Gastrocnemius medialis (tissue), 4 donors: ENCODE measurements around the gene SEMA3C. TPM values are rescaled to one million over a fixed set of nuclear protein-coding genes. Genes with fewer than 3 reads are reported as not detected.
A peak's percentile ranks its signal among the peaks of the same experiment; 100 is the strongest.

Experiments
- ATAC-seq, 2 donors: fragments of 150-250 bp; one replicate each; pipeline ENCODE4 v1.9.1; 2016
- DNase-seq, 2 donors: peaks; one replicate each; pipeline ENCODE4 v3.0.0-alpha.2; 2019
- H3K27ac ChIP-seq, 4 donors: fragments of 200-600 bp; sonication (generic); 1 replicate in 1 of 4; 2 replicates in 3 of 4; pipeline ENCODE4 v1.5.1; 2016 to 2018; ENCODE audit warnings: mild to moderate bottlenecking in 2 of 4, moderate library complexity in 1 of 4
- H3K27me3 ChIP-seq, 3 donors: fragments of 200-600 bp; sonication (generic) in 2 of 3; 1 replicate in 1 of 3; 2 replicates in 2 of 3; pipeline versions ENCODE4 v1.5.1 to v1.6.0; 2016 to 2019; ENCODE audit warnings: mild to moderate bottlenecking in 1 of 3, moderate library complexity in 1 of 3
- H3K36me3 ChIP-seq, 2 donors: fragments of 200-600 bp; sonication (generic) in 1 of 2; one replicate each; pipeline ENCODE4 v1.5.1; 2017 to 2018
- H3K4me1 ChIP-seq, 2 donors: fragments of 200-600 bp; sonication (generic) in 1 of 2; one replicate each; pipeline ENCODE4 v1.5.1; 2016 to 2017; ENCODE audit warnings: mild to moderate bottlenecking in 2 of 2
- H3K4me3 ChIP-seq, 4 donors: fragments of 200-600 bp; sonication (generic) in 3 of 4; 1 replicate in 1 of 4; 2 replicates in 3 of 4; pipeline ENCODE4 v1.5.1; 2016 to 2019; ENCODE audit warnings: mild to moderate bottlenecking in 2 of 4
- H3K9me3 ChIP-seq, 3 donors: fragments of 200-600 bp; sonication (generic) in 2 of 3; 1 replicate in 1 of 3; 2 replicates in 2 of 3; pipeline ENCODE4 v1.5.1; 2016 to 2019
- POLR2A ChIP-seq, 2 donors: fragments of 450-650 bp; IDR thresholded peaks; one replicate each; pipeline ENCODE4 v1.6.1; 2017; ENCODE audit warnings: antibody characterized with exemption in 2 of 2, mild to moderate bottlenecking in 2 of 2, moderate library complexity in 2 of 2
- in situ Hi-C, 4 donors: fragments of 200-750 bp; cut with MboI; loops; one replicate each; pipeline versions ENCODE4 v1.15.0 to v1.8.0; 2017; ENCODE audit warnings: low sequenced_read_pairs in 4 of 4
- intact Hi-C: fragments of 100-400 bp; cut with DNase I; formaldehyde crosslinking; loops from one replicate; pipeline ENCODE4 v1.15.1; 2023; ENCODE audit warnings: low total_unique reads
- total RNA-seq, 4 donors: library from RNA; depleted of rRNA; stranded (reverse); fragments of >200 nt; gene quantifications; one replicate each; pipeline versions ENCODE4 v1.1.0 to v1.2.3, GENCODE V29; 2016
- TF ChIP-seq, protein P1 (sequence below), 5 experiments: fragments of 450-650 bp in 3 of 5; fragments of 200-600 bp in 2 of 5; sonication (generic) in 2 of 5; IDR thresholded peaks in 4 of 5; conservative IDR thresholded peaks in 1 of 5; 1 replicate in 4 of 5; 2 replicates in 1 of 5; pipeline ENCODE4 v1.5.1; 2016 to 2019; ENCODE audit warnings: antibody characterized with exemption in 5 of 5, mild to moderate bottlenecking in 3 of 5, moderate library complexity in 3 of 5

Gene SEMA3C
- total RNA-seq, 4 donors from 2014 or later = 5.4 to 58.5 (median 30.3) TPM

DNA sequence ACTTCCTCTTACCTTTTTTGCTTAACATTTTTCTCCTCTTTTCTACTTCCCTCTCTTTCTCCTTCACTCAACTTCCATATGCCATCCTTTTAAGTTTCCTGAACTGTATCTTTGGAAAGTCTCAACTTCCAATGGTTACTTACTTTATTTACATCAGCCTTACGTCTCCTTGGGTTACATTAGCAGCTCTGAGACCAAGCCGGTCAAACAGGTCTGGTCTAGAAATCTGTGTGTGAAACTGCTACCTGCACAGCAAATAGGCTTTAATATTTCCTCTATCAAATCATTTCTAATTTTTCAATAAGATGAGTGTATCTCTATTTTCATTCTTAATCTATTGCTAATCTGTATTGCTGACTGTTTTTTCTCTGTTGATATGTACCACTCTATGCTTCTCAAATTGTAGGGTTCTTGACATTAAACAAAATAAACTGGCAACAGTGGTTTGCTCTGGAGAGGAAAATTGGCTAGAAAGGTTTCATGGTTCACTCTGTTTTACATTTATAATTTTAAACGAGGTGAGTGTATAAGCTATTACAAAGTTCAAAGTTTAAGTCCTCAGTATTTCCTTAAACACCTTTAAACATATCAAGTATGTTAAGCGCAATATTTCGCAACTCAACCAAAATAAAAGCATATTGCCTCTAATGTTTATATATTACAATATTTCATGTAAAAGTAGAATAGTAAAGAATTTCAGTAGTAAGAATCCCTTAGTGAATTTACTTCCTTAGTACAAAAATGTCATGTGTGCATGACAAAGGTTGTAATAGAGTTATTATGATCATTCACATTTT, 3.6 kb upstream of the SEMA3C start:
- Histone ChIP-seq H3K27me3 (no peaks in the 10 kb centered on the region), H3K27ac (no peak overlapping the region), H3K9me3 (no peaks in the 10 kb centered on the region), H3K4me1 (peaks cover 7 to 15% of the 10 kb centered on the region in 2 donors), H3K36me3 (no peaks in the 10 kb centered on the region), H3K4me3 (no peak overlapping the region)
- TF ChIP-seq POLR2A (IDR thresholded peaks at IDR 0.05) = no peak
- TF ChIP-seq, protein P1, sequence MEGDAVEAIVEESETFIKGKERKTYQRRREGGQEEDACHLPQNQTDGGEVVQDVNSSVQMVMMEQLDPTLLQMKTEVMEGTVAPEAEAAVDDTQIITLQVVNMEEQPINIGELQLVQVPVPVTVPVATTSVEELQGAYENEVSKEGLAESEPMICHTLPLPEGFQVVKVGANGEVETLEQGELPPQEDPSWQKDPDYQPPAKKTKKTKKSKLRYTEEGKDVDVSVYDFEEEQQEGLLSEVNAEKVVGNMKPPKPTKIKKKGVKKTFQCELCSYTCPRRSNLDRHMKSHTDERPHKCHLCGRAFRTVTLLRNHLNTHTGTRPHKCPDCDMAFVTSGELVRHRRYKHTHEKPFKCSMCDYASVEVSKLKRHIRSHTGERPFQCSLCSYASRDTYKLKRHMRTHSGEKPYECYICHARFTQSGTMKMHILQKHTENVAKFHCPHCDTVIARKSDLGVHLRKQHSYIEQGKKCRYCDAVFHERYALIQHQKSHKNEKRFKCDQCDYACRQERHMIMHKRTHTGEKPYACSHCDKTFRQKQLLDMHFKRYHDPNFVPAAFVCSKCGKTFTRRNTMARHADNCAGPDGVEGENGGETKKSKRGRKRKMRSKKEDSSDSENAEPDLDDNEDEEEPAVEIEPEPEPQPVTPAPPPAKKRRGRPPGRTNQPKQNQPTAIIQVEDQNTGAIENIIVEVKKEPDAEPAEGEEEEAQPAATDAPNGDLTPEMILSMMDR (IDR thresholded peaks at IDR 0.05 in 4 of 5, conservative IDR thresholded peaks at IDR 0.05 in 1 of 5) = no peak
- DNase-seq (no peak), ATAC-seq (no peak)
- intact Hi-C loops (no loop called here), in situ Hi-C loops (loop anchor here in 2 of 4 donors (10.0 to 25.0 kb wide), 2 partner anchors 332 to 540 kb away; no protein-coding TSS in a partner anchor)

DNA sequence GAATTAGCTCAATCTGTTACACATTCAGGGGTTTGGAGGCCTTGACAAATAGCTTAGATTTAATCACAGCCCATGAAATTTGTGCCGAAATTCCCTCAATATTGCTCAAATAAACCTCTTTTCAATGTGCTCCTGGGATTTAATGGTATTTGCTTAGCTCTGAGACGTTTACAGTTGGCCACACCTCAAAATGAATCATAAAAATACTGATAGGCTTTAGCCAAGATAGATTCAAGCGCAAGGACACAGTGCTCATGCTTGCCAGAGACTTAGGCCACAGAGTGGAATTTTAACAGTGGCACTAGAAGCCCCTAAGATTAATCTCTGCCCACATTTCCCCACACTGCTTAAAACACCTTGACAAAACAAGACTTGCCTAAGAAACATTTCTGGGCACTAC, 2.3 kb upstream of the SEMA3C start:
- intact Hi-C loops (no loop called here), in situ Hi-C loops (loop anchor here in 2 of 4 donors (10.0 to 25.0 kb wide), 2 partner anchors 334 to 541 kb away; no protein-coding TSS in a partner anchor)
- Histone ChIP-seq H3K27ac (no peak overlapping the region), H3K36me3 (no peaks in the 10 kb centered on the region), H3K9me3 (no peaks in the 10 kb centered on the region), H3K4me3 (no peak overlapping the region), H3K27me3 (no peaks in the 10 kb centered on the region), H3K4me1 (peaks cover 12 to 25% of the 10 kb centered on the region in 2 donors)
- no peak for TF ChIP-seq POLR2A (IDR thresholded peaks at IDR 0.05)
- TF ChIP-seq, protein P1 (IDR thresholded peaks at IDR 0.05 in 4 of 5, conservative IDR thresholded peaks at IDR 0.05 in 1 of 5) = no peak
- ATAC-seq = no peak
- no peak for DNase-seq

DNA sequence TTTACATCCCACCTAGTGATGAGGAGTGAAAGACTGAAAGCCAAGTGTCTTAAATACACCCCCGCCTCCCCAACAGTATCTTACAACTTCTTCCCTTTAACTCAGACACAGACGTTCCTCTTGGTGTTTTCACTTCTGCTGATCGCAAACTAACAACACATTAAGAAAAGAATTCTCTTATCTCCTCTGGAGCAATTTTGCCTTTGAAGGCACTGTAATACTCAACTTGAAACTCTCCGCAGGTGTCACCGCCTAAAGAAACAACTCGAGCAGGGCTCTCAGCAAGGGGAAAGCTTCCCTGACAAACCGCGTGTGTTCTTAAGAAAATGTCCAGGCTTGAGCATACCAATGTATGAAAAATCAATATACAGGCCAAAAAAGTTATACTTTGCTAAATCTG, 452 bp downstream of the SEMA3C start:
- Histone ChIP-seq H3K9me3 (no peaks in the 10 kb centered on the region), H3K27ac (peak overlapping the region; percentile 82 to 89 (median 84)), H3K4me3 (peak overlapping the region; percentile 67 to 89 (median 74)), H3K4me1 (peaks cover 12 to 25% of the 10 kb centered on the region in 2 donors), H3K27me3 (no peaks in the 10 kb centered on the region), H3K36me3 (no peaks in the 10 kb centered on the region)
- in situ Hi-C loops (loop anchor here in 2 of 4 donors (10.0 to 25.0 kb wide), 2 partner anchors 134 to 544 kb away; no protein-coding TSS in a partner anchor), intact Hi-C loops (loop anchor here (5.0 to 10.0 kb wide), 4 partner anchors 136 to 414 kb away; no protein-coding TSS in a partner anchor)
- TF ChIP-seq POLR2A (IDR thresholded peaks at IDR 0.05) = no peak
- TF ChIP-seq, protein P1 (IDR thresholded peaks at IDR 0.05 in 4 of 5, conservative IDR thresholded peaks at IDR 0.05 in 1 of 5) = no peak
- DNase-seq (no peak), ATAC-seq (peak; percentile 56 to 59)

DNA sequence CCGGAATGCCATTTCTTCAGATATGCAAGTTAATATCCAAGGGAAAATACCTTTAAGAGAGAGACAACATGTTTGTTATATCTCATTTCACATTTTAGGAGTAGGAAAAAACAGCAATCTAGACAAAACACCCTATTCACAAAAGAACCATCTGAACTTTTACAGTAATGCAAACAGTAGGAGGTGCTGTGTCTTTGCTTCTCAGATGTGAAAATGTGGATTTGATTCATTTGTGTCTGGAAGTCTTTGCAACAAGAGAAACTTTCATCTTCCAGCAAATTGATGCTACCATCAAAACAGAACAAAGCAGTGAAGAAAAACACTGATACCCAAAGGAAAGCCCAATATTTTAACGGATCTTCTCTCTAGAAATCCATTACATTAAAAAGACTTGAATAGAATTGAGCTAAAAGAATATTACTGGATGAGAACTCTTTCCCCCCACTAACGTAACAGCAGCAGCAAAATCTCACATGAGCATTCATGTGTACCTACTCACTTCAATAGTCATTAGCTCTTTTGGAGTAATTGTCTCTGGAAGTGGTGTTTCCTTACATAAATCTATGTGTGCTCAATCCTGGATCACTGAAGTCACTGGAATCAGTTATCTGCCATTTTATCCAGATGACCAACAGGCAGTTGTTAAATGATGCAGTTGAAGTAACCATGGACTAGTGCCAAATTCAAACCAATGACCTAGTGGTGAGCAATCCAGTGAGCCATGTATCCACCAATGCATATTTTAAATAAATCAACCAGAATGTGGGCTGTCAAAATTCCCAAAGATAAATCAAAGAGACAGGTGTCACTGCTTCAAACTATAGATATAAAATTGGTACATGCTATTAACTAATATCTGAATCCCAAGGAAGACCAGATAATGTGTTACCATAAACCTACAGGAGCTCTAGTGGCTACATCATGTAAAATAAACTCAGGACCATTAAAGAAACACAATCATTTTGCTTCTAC, 1.8 kb downstream of the SEMA3C start:
- no peak for ATAC-seq
- intact Hi-C loops (loop anchor here (5.0 to 10.0 kb wide), 4 partner anchors 135 to 412 kb away; no protein-coding TSS in a partner anchor), in situ Hi-C loops (loop anchor here in 2 of 4 donors (10.0 to 25.0 kb wide), 2 partner anchors 132 to 545 kb away; no protein-coding TSS in a partner anchor)
- no peaks in the 10 kb centered on the region for H3K27me3 ChIP-seq
- TF ChIP-seq, protein P1 (IDR thresholded peaks at IDR 0.05 in 4 of 5, conservative IDR thresholded peaks at IDR 0.05 in 1 of 5) = peak in 1 of 5 experiments; percentile 3
- no peak for TF ChIP-seq POLR2A (IDR thresholded peaks at IDR 0.05)
- H3K4me3 ChIP-seq = peak overlapping the region in 3 of 4 donors; percentile 7 to 89 (median 67)
- DNase-seq = no peak
- no peaks in the 10 kb centered on the region for H3K36me3 ChIP-seq
- peaks cover 12 to 25% of the 10 kb centered on the region in 2 donors for H3K4me1 ChIP-seq
- H3K27ac ChIP-seq = peak overlapping the region in 2 of 4 donors; percentile 83 to 89
- no peaks in the 10 kb centered on the region for H3K9me3 ChIP-seq
